ENCODE results near the gene BTBD8. TPM values are rescaled to one million over a fixed set of nuclear protein-coding genes. Genes with fewer than 3 reads are reported as not detected.

BTBD8 gene
- total RNA-seq, 1 experiment from 2014 or later = 3.9 TPM

DNA sequence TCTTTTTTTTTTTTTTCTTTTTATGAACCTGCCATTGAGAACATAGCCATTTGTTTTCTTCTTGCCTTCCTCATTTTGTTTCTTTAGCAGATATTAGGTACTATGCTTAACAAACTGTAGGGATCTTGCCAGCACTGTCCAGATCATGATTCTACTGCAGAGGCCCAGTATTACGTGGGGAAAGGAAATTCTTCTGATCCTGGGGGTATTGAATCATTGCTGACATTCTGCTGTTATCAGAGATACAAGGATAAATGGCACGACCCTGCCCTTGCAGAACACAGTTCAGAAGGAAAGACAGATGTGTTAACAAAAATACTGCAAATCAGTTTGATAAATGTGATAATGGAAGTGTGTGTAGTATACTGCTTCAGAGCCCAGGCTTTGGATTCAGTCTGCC lies 56.2 kb downstream of the BTBD8 start:
- ATAC-seq (no peak), DNase-seq (no peak)
- Histone ChIP-seq H3K9me2 (replicated peaks; ENCODE audit: low read length) (no peaks in the 10 kb centered on the region), H3K9ac (ENCODE audit: low read length) (no peak overlapping the region), H3F3A (ENCODE audit: low read length, unreplicated experiment) (no peaks in the 10 kb centered on the region), H3K36me3 (ENCODE audit: low read depth, low read length) (no peaks in the 10 kb centered on the region), H3K9me3 (ENCODE audit: low read length) (no peaks in the 10 kb centered on the region), H3K27me3 (ENCODE audit: low read length) (no peaks in the 10 kb centered on the region), H3K4me2 (ENCODE audit: low read length) (no peak overlapping the region), H2AFZ (ENCODE audit: low read length) (no peak overlapping the region), H3K4me1 (ENCODE audit: insufficient read depth, low read length) (no peaks in the 10 kb centered on the region), H3K27ac (ENCODE audit: low read length) (no peak overlapping the region), H4K20me1 (ENCODE audit: low read length) (no peaks in the 10 kb centered on the region), H3K4me3 (ENCODE audit: low read length) (no peak overlapping the region), H3K79me2 (ENCODE audit: low read length) (no peaks in the 10 kb centered on the region)
- ChIA-PET CTCF (no interaction called here), POLR2A (ENCODE audit: unreplicated experiment) (no interaction called here)
- TF ChIP-seq EZH2phosphoT487 (IDR thresholded peaks at IDR 0.05; ENCODE audit: borderline replicate concordance, low read length) = no peak
- TF ChIP-seq, protein P1, sequence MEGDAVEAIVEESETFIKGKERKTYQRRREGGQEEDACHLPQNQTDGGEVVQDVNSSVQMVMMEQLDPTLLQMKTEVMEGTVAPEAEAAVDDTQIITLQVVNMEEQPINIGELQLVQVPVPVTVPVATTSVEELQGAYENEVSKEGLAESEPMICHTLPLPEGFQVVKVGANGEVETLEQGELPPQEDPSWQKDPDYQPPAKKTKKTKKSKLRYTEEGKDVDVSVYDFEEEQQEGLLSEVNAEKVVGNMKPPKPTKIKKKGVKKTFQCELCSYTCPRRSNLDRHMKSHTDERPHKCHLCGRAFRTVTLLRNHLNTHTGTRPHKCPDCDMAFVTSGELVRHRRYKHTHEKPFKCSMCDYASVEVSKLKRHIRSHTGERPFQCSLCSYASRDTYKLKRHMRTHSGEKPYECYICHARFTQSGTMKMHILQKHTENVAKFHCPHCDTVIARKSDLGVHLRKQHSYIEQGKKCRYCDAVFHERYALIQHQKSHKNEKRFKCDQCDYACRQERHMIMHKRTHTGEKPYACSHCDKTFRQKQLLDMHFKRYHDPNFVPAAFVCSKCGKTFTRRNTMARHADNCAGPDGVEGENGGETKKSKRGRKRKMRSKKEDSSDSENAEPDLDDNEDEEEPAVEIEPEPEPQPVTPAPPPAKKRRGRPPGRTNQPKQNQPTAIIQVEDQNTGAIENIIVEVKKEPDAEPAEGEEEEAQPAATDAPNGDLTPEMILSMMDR (conservative IDR thresholded peaks at IDR 0.05; ENCODE audit: low read depth, low read length) = no peak
- no peak for TF ChIP-seq EZH2 (IDR thresholded peaks at IDR 0.05; ENCODE audit: low read length, unreplicated experiment)
- BruUV-seq (replicated peaks) = no TSS peak
- intact Hi-C loops (cut with micrococcal nuclease) = no loop called here

DNA sequence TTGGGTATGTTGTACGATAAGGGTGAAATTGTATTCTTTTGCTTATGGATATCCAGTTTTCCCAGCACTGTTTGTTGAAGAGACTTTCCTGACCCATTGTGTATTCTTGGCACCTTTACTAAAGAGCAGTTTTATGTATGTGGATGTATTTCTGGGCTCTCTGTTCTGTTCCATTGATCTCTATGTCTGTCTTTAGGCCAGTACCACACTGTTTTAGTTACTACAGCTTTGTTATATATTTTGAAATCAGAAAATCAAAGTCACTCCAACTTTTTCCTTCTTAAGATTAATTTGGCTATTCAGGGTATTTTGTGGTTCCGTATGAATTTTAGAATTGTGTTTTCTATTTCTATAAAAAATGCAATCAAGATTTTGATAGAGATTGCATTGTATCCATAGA lies 74.8 kb downstream of the BTBD8 start:
- ATAC-seq (no peak), DNase-seq (no peak)
- ChIA-PET POLR2A (ENCODE audit: unreplicated experiment) (no interaction called here), CTCF (no interaction called here)
- H2AFZ ChIP-seq (ENCODE audit: low read length) = no peak overlapping the region
- H3K27ac ChIP-seq (ENCODE audit: low read length) = no peak overlapping the region
- H3K36me3 ChIP-seq (ENCODE audit: low read depth, low read length) = peaks cover 4% of the 10 kb centered on the region; the same call in 1 of the 2 replicates
- H3K9me3 ChIP-seq (ENCODE audit: low read length) = 0 out of 2 replicates have a peak, but pooled peaks cover 10% of the 10 kb centered on the region
- no peak overlapping the region for H3K4me2 ChIP-seq (ENCODE audit: low read length)
- no peaks in the 10 kb centered on the region for H3K79me2 ChIP-seq (ENCODE audit: low read length)
- no peaks in the 10 kb centered on the region for H4K20me1 ChIP-seq (ENCODE audit: low read length)
- H3K27me3 ChIP-seq (ENCODE audit: low read length) = no peaks in the 10 kb centered on the region
- no peak overlapping the region for H3K9ac ChIP-seq (ENCODE audit: low read length)
- BruUV-seq (replicated peaks) = no TSS peak
- no peaks in the 10 kb centered on the region for H3K9me2 ChIP-seq (replicated peaks; ENCODE audit: low read length)
- no peaks in the 10 kb centered on the region for H3K4me1 ChIP-seq (ENCODE audit: insufficient read depth, low read length)
- TF ChIP-seq EZH2phosphoT487 (IDR thresholded peaks at IDR 0.05; ENCODE audit: borderline replicate concordance, low read length) = no peak
- TF ChIP-seq, protein P1 (conservative IDR thresholded peaks at IDR 0.05; ENCODE audit: low read depth, low read length) = no peak
- TF ChIP-seq EZH2 (IDR thresholded peaks at IDR 0.05; ENCODE audit: low read length, unreplicated experiment) = no peak
- intact Hi-C loops (cut with micrococcal nuclease) = no loop called here
- H3K4me3 ChIP-seq (ENCODE audit: low read length) = no peak overlapping the region
- no peaks in the 10 kb centered on the region for H3F3A ChIP-seq (ENCODE audit: low read length, unreplicated experiment)

DNA sequence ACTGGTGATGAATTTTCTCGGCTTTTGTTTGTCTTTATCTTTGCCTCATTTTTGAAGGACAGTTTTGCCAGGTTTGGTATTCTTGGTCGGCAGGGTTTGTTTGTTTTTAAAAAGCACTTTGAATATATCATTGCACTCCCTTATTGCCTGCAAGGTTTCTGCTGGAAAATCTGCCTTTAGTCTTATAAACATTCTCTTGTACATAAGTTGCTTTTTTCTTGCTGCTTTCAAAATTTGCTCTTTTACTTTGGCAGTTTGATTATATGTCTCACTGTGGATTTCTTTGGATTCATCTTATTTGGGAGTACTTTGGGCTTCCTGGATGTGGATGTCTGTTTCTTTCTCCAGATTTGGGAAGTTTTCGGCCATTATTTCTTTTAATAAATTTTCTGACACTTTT lies 79.4 kb downstream of the BTBD8 start:
- H3F3A ChIP-seq (ENCODE audit: low read length, unreplicated experiment) = no peaks in the 10 kb centered on the region
- H3K79me2 ChIP-seq (ENCODE audit: low read length) = no peaks in the 10 kb centered on the region
- H3K4me2 ChIP-seq (ENCODE audit: low read length) = no peak overlapping the region
- no peaks in the 10 kb centered on the region for H4K20me1 ChIP-seq (ENCODE audit: low read length)
- H3K4me1 ChIP-seq (ENCODE audit: insufficient read depth, low read length) = no peaks in the 10 kb centered on the region
- no peak overlapping the region for H3K4me3 ChIP-seq (ENCODE audit: low read length)
- no peak overlapping the region for H2AFZ ChIP-seq (ENCODE audit: low read length)
- BruUV-seq (replicated peaks) = no TSS peak
- H3K9me3 ChIP-seq (ENCODE audit: low read length) = 0 out of 2 replicates have a peak, but pooled peaks cover 10% of the 10 kb centered on the region
- ChIA-PET POLR2A (ENCODE audit: unreplicated experiment) (no interaction called here), CTCF (no interaction called here)
- no peak overlapping the region for H3K9ac ChIP-seq (ENCODE audit: low read length)
- H3K9me2 ChIP-seq (replicated peaks; ENCODE audit: low read length) = no peaks in the 10 kb centered on the region
- H3K36me3 ChIP-seq (ENCODE audit: low read depth, low read length) = peaks cover 4% of the 10 kb centered on the region; the same call in 1 of the 2 replicates
- no peak overlapping the region for H3K27ac ChIP-seq (ENCODE audit: low read length)
- no peak for DNase-seq
- ATAC-seq = no peak
- no peak for TF ChIP-seq EZH2 (IDR thresholded peaks at IDR 0.05; ENCODE audit: low read length, unreplicated experiment)
- no peak for TF ChIP-seq EZH2phosphoT487 (IDR thresholded peaks at IDR 0.05; ENCODE audit: borderline replicate concordance, low read length)
- TF ChIP-seq, protein P1 (conservative IDR thresholded peaks at IDR 0.05; ENCODE audit: low read depth, low read length) = no peak
- intact Hi-C loops (cut with micrococcal nuclease) = no loop called here
- H3K27me3 ChIP-seq (ENCODE audit: low read length) = no peaks in the 10 kb centered on the region
